HUDEP-2 (cell line): ENCODE data around the gene PTK7.
"Not testable (repeated sequence)": the region's sequence is repeated elsewhere in the genome, so short reads cannot be mapped to it uniquely, and the experiment has no call there.

Experiments
- DNase-seq, 76 experiments: peaks; one replicate each; lab custom pipeline; 2025; ENCODE audit not compliant: unreplicated experiment in 76 of 76; lab: John Stamatoyannopoulos, UW

PTK7 gene

DNA sequence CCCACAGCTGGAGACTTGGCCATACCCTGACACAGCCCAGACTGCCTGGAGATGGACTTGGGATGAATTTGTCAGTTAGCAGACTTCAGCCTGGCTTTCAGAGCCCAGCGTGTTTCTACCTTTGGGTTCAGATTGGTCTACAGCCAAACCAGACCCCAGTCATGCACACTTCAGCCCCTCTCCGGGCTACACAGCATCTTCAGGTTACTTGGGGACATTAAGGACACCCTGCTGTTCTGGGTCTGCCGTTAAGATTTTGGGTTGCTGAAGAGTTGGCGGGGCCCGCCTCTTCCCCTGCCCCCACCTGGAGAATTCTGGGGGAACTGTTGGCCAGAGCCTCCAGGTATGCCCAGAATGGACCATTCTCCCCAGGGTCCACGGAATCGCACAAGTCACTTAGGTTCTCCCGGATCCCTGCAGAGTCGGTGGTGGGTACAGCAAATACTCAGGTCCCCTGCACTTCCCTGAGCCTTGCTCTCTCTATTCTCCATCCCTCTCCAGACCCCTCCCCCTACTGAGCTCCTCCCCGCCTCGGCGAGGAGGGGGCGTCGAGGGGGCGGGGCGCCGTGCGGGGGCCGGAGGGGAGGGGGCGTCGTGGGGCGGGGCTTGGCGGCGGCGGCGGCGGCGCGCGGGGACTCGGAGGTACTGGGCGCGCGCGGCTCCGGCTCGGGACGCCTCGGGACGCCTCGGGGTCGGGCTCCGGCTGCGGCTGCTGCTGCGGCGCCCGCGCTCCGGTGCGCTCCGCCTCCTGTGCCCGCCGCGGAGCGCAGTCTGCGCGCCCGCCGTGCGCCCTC is at the start of gene PTK7:
TSS of gene PTK7 (plus strand) at position 645 of the 794 bp plus-strand sequence. CDS start 175 bp downstream, outside the sequence.
- DNase-seq: no peak

DNA sequence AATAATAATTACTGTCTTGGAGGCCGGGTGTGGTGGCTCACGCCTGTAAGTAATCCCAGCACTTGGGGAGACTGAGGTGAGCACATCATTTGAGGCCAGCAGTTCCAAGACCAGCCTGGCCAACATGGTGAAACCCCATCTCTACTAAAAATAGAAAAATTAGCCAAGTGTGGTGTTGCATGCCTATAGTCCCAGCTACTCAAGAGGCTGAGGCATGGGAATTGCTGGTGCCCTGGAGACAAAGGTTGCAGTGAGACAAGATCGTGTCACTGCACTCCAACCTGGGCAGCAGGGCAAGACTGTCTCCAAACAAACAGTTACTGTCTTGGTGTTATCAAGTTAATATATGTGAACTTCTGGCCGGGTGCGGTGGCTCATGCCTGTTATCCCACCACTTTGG is 49.7 kb upstream of the PTK7 start:
- no peak for DNase-seq

DNA sequence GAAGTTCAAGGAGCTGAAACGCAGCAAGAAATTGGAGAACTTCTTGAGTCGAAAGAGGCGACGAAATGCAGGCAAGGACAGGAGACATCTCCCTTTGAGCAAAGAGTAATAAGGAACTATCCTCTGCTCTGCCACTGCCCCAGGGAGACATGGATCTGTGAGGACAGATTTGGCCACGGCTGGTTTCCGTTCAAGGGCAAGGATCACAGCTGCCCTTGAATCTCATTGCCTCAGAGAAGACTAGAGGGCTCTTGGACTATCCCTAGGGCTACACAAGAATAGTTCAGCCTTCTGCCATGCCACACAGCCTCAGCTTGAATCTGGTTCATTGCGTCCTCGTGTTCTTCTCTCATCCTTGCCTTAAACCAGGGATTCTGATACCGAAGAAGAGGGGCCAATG is 47.0 kb upstream of the PTK7 start:
- no peak for DNase-seq

DNA sequence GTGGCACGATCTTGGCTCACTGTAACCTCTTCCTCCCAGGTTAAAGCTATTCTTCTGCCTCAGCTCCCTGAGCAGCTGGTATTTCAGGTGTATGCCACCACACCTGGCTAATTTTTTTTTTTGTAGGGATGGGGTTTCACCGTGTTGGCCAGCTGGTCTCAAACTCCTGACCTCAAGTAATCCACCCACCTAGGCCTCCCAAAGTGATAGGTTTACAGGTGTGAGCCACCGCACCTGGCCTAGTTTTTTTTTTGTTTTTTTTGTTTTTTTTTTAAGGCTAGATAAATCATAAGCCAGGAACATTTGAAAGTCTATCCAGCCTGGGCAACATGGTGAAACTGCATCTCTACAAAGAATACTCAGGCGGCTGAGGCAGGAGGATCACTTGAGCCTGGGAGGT is 43.8 kb upstream of the PTK7 start:
- no peak for DNase-seq

DNA sequence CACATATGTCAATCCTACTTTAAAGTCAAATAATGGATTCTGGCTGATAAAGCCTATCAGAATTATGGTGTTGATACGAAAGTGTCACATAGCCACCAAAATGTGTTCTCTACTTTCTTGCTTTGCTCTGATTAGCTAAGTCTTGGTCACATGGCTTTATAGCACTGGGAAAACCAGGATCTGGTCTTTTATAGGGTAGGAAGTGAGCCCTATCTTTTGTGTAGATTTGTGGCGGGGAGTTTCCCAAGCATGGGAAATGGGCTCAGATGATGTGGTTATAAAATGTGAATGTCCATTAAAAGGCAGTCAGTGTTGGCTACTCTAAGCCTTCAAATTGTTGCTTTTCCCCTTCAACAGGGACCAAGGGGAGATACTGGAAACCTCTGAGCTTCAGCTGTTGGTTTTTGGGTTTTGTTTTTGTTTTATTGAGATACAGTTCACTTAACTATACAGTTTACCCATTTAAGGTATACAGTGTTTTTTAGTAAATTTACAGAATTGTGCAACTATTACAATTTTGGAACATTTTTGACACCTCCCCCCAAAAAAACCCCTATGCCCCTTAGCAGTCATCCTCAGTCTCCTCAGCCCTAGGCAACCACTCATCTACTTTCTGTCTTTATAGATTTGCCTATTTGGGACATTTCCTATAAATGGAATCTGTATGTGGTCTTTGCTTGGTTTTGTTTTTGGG is 42.5 kb upstream of the PTK7 start:
- DNase-seq: no peak

DNA sequence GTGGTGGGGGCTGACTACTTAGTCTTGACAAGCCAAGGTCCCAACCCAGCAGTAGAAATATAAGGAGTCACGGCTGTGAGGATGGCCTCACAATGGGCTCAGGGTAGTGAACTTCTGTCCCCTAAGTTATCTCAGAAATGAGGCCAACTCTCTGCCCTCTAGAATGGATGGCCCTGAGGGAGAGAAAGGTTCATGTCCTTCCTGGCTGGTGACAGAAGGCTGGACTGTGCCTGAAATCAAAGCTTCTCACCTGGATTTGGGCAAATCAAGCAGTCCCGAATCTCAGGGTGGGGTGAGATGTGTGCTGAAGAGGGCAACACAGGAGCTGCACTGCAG is 42.0 kb upstream of the PTK7 start:
- no peak for DNase-seq

GRCh38 chr6:43035495-43036194 is 40.5 kb upstream of the PTK7 start:
- no peak for DNase-seq

- no peak for DNase-seq
Measured at GRCh38 chr6:43036712-43037111, 39.4 kb upstream of the PTK7 start.

GRCh38 chr6:43037197-43037596 is 38.9 kb upstream of the PTK7 start:
- no peak for DNase-seq

- DNase-seq: no peak
Measured at GRCh38 chr6:43037706-43038105, 38.4 kb upstream of the PTK7 start.

- no peak for DNase-seq
Measured at GRCh38 chr6:43038727-43039126, 37.4 kb upstream of the PTK7 start.

DNA sequence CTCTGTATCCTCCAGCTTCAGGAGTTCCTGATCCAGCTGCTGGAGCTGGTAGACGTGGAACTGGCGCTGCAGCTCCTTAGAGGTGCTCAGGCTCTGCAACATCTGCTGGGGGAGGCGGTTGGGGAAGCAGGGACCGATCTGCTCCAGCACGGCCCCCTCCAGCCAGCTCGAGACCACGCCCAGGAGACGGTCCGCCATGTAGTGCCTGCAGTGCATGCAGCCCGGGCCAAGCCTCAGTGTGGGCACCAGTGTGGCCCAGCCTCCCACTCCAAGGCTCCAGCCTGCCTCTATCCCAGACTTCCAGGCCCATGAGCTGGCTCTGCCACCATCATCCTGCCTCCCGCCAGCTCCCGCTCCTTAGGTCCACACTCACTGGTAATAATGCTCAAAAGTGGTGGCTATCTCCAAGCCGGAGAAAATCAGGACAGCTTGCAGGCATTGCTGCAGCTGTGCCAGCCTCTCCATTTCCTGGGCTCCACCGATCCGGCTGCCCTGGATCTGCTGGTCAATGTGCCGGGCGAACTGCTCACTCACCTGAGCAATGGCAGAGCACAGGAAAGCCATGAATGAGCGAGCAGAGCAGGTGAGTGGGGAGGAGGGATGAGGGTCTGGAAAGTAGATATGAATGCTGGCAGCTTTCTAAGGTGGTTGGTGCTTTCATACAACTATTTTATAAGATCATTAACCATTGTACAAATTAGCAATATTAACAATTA is 35.4 kb upstream of the PTK7 start:
- no peak for DNase-seq

DNA sequence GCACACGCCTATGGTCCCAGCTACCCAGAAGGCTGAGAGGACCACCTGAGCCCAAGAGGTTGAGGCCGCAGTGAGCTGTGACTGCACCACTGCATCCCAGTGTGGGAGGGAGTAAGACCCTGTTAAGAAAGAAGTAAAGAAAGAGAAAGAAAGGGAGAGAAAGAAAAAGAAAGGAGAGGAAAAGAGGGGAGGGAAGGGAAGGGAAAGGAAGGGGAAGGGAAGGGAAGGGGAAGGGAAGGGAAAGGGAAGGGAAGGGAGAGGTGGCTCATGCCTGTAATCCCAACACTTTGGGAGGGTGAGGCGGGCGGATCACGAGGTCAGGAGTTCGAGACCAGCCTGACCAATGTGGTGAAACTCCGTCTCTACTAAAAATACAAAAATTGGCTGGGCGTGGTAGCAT is 34.6 kb upstream of the PTK7 start:
- not testable (repeated sequence) for DNase-seq

DNA sequence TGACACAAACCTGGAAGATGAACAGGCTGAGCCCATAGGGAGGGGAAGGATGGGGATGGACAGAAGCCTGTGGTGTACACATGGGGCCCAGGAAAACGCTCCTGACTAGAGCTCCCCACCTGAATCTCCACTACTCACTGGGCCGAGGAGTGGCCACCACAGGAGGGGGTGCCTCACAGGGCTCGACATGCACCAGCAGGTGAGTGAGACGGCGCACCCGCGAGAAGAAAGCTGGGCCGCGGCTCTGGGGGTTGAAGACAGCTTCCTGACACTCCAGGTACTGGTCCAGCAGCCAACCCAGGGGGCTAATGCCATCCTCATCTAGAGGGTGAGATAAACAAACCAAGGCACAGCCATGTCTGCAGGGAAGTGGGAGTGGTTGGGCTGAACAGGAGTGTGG is 32.8 kb upstream of the PTK7 start:
- DNase-seq: no peak

- no peak for DNase-seq
Measured at GRCh38 chr6:43045371-43045930, 30.7 kb upstream of the PTK7 start.

DNA sequence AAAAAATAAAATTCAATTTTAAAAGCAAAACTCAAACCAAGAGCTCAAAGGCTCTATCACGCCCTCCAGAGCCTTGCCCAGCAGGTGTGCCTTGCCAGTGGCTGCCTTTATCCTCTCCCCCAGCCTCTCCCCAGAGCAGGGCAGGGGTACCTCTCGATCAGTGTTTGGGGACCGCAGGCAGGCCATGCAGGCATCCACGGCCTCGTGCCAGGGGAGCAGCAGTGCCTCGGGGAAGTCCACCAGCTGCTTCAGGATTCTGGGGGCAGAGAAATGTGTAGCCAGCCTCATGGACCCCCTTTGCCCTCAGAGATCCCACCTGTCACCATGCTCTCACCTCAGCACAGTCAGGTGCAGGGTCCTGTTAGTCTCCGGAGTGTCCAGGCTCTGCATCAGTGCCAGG is 28.1 kb upstream of the PTK7 start:
- no peak for DNase-seq

GRCh38 chr6:43050981-43051380 is 25.1 kb upstream of the PTK7 start:
- DNase-seq: no peak

DNA sequence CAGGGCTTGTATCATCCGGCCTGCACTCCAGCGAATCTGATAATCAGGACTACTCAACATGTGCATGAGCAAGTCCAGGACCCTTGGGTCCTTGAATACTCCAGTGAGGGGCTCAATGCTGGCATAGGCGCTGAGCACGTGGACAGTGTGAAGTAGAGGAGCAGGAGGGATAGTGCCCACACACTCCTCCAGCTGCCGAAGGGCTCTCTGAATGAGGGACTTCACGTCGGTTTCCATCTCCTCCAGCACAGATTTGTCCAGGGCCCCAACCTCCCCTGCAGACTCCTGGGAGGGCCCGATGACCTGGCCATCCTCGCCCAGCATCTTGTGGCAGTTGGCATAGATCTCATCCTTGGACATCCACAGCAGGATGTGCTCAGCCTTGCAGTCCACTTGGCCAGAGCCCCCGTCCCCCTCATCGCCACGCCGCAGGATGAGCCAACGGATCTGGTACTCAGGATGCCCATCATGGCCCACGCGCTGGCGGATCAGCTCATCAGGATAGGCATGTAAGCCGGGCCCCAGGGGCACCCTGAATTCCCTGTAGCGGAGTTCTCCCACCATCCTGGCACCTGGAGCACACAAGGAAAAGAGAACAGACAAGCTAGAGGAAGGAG is 23.8 kb upstream of the PTK7 start:
- no peak for DNase-seq

DNA sequence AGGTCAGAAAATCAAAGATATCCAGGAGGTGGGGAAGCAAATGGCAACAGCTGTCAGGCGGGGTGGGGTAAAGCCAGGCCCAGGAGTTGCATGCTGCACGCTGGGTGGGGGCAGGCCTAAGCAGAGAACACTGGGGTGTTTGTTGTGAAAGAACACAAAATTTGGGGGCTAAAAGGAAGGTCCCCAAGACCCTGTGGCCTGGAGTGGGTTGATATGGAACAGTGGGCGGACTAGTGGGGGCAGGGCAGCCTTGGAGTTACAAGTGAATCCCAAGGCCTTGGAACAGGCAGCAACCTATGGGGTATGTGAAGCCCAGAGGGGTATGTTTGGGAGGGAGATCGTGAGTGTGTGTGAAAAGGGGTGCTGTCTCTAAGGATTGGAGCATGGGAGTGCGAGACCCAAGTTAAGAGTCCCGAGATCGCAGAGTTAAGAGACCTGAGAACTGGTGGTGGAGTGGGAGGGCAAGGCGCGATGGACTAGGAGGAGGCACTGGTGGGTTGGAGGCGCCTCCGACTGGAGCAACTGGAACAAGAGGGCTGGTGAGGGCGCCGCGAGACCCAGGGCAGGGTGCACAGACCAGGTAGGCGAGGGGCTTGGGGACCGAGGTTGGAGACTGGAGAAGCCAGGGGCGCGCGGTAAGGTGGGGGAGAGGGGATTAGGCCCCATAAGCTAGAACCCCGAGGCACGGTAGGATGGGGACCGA is 23.1 kb upstream of the PTK7 start:
- peak in 24 of 76 experiments; percentile 17 to 84 (median 38) for DNase-seq
